ENCODE results near the gene KIF26A. TPM values are rescaled to one million over a fixed set of nuclear protein-coding genes. Genes with fewer than 3 reads are reported as not detected.

The KIF26A gene
- total RNA-seq, 1 donor from 2014 or later = 7.0 TPM

GRCh38 chr14:104105822-104106470 lies 32.4 kb upstream of the KIF26A start:
- TF ChIP-seq CTCF (IDR thresholded peaks at IDR 0.05; ENCODE audit: unreplicated experiment) = no peak
- Mint-ChIP-seq H3K4me1 (ENCODE audit: low read depth) (no peaks in the 10 kb centered on the region), H3K27me3 (no peaks in the 10 kb centered on the region), H3K36me3 (ENCODE audit: insufficient read depth) (no peaks in the 10 kb centered on the region), H3K4me3 (ENCODE audit: low read depth) (no peak overlapping the region), H3K27ac (no peak overlapping the region), H3K9me3 (ENCODE audit: low read depth) (no peaks in the 10 kb centered on the region)
- no peak for DNase-seq (ENCODE audit: low spot score, unreplicated experiment)

- H3K4me1 Mint-ChIP-seq (ENCODE audit: low read depth) = no peaks in the 10 kb centered on the region
- H3K36me3 Mint-ChIP-seq (ENCODE audit: insufficient read depth) = no peaks in the 10 kb centered on the region
- DNase-seq (ENCODE audit: low spot score, unreplicated experiment) = no peak
- TF ChIP-seq CTCF (IDR thresholded peaks at IDR 0.05; ENCODE audit: unreplicated experiment) = no peak
- H3K9me3 Mint-ChIP-seq (ENCODE audit: low read depth) = no peaks in the 10 kb centered on the region
- H3K4me3 Mint-ChIP-seq (ENCODE audit: low read depth) = no peak overlapping the region
- no peaks in the 10 kb centered on the region for H3K27me3 Mint-ChIP-seq
- H3K27ac Mint-ChIP-seq = no peak overlapping the region
Observed at GRCh38 chr14:104106471-104106991, 31.9 kb upstream of the KIF26A start.

- no peaks in the 10 kb centered on the region for H3K36me3 Mint-ChIP-seq (ENCODE audit: insufficient read depth)
- TF ChIP-seq CTCF (IDR thresholded peaks at IDR 0.05; ENCODE audit: unreplicated experiment) = no peak
- H3K27me3 Mint-ChIP-seq = no peaks in the 10 kb centered on the region
- no peak overlapping the region for H3K27ac Mint-ChIP-seq
- no peak overlapping the region for H3K4me3 Mint-ChIP-seq (ENCODE audit: low read depth)
- H3K9me3 Mint-ChIP-seq (ENCODE audit: low read depth) = no peaks in the 10 kb centered on the region
- DNase-seq (ENCODE audit: low spot score, unreplicated experiment) = no peak
- H3K4me1 Mint-ChIP-seq (ENCODE audit: low read depth) = no peaks in the 10 kb centered on the region
Observed at GRCh38 chr14:104107101-104107581, 31.2 kb upstream of the KIF26A start.

GRCh38 chr14:104107611-104108569 lies 30.5 kb upstream of the KIF26A start:
- H3K27me3 Mint-ChIP-seq = no peaks in the 10 kb centered on the region
- H3K9me3 Mint-ChIP-seq (ENCODE audit: low read depth) = no peaks in the 10 kb centered on the region
- H3K27ac Mint-ChIP-seq = no peak overlapping the region
- H3K4me1 Mint-ChIP-seq (ENCODE audit: low read depth) = no peaks in the 10 kb centered on the region
- H3K36me3 Mint-ChIP-seq (ENCODE audit: insufficient read depth) = no peaks in the 10 kb centered on the region
- TF ChIP-seq CTCF (IDR thresholded peaks at IDR 0.05; ENCODE audit: unreplicated experiment) = no peak
- H3K4me3 Mint-ChIP-seq (ENCODE audit: low read depth) = no peak overlapping the region
- no peak for DNase-seq (ENCODE audit: low spot score, unreplicated experiment)

All from progenitor cell of endocrine pancreas (in vitro differentiated cells).